ENCODE results near the gene PPP1R3G. TPM values are rescaled to one million over a fixed set of nuclear protein-coding genes. Genes with fewer than 3 reads are reported as not detected.

The PPP1R3G gene
- total RNA-seq, 2 donors from 2014 or later, result 1.5 to 1.7 TPM

DNA sequence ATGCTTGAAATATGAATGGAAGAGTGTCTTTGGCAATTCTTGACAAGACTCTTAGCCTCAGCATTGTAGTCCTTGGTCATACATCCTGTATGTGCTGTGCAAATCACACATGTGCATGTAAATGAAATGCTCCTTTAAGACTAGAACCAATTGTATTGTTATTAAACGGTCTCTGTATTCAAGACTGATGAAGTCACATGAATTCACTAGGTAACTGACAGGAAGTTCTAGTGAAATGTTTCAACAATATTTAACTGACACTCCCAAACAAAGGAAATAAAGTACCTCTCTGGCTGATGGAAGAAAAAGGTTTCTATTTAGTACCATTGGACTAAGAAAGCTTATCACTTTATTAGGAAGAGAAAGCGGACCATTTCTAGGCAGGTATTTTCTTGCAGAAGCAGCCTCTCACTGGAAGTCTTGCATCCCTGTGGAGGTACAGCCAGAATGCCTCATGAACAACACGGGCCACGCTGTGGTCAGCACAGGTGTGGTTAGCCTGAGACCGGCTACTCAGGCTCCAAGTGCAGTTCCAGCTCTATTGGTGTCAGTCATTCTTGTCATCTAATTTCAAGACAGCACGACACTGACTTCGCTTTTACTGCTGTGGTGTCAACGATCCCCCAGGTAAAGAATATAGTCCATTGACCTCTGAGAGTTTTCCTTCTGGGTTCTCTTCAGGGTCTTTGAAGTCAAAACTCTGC, 17.3 kb downstream of the PPP1R3G start:
- Histone ChIP-seq H3K27ac (no peak overlapping the region), H3K9me3 (no peaks in the 10 kb centered on the region), H3K36me3 (no peaks in the 10 kb centered on the region), H3K4me3 (no peak overlapping the region), H3K4me1 (replicated peaks) (no peaks in the 10 kb centered on the region), H3K27me3 (replicated peaks; ENCODE audit: insufficient read depth) (no peaks in the 10 kb centered on the region)
- no peak for DNase-seq (ENCODE audit: low spot score)
- 82% methylated on average over 8 of the region's 8 CpGs for WGBS
- no peak for TF ChIP-seq POLR2A (IDR thresholded peaks at IDR 0.05)
- no peak for TF ChIP-seq POLR2AphosphoS5 (IDR thresholded peaks at IDR 0.05)
- intact Hi-C loops (cut with DNase I), result no loop called here

DNA sequence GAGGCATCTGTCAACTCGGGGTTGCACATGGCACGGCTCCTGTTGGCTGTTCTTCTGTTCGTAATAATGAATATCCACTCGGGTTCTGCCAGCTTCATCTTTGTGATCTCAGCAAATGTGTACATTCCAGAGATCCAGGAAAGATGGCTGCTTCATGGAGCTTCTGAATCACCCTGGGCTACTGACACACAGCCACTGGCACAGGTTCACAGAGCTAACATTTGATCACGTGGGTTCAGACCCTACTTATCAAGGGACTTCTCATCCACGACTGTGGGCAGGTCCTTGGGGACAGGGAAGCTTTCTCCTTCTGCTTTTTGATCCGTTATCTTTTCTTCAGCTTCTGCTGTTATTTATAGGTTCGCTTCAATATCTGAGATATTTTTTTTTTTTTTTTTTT, 18.1 kb downstream of the PPP1R3G start:
- no peak overlapping the region for H3K4me3 ChIP-seq
- no peak for TF ChIP-seq POLR2A (IDR thresholded peaks at IDR 0.05)
- TF ChIP-seq POLR2AphosphoS5 (IDR thresholded peaks at IDR 0.05), result no peak
- TF ChIP-seq, protein P1, sequence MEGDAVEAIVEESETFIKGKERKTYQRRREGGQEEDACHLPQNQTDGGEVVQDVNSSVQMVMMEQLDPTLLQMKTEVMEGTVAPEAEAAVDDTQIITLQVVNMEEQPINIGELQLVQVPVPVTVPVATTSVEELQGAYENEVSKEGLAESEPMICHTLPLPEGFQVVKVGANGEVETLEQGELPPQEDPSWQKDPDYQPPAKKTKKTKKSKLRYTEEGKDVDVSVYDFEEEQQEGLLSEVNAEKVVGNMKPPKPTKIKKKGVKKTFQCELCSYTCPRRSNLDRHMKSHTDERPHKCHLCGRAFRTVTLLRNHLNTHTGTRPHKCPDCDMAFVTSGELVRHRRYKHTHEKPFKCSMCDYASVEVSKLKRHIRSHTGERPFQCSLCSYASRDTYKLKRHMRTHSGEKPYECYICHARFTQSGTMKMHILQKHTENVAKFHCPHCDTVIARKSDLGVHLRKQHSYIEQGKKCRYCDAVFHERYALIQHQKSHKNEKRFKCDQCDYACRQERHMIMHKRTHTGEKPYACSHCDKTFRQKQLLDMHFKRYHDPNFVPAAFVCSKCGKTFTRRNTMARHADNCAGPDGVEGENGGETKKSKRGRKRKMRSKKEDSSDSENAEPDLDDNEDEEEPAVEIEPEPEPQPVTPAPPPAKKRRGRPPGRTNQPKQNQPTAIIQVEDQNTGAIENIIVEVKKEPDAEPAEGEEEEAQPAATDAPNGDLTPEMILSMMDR (IDR thresholded peaks at IDR 0.05), result no peak
- WGBS, result 76% methylated on average over 8 of the region's 8 CpGs
- DNase-seq (ENCODE audit: low spot score), result no peak
- H3K4me1 ChIP-seq (replicated peaks), result no peaks in the 10 kb centered on the region
- no peak overlapping the region for H3K27ac ChIP-seq
- intact Hi-C loops (cut with DNase I), result no loop called here
- H3K9me3 ChIP-seq, result no peaks in the 10 kb centered on the region
- H3K36me3 ChIP-seq, result no peaks in the 10 kb centered on the region
- H3K27me3 ChIP-seq (replicated peaks; ENCODE audit: insufficient read depth), result no peaks in the 10 kb centered on the region

DNA sequence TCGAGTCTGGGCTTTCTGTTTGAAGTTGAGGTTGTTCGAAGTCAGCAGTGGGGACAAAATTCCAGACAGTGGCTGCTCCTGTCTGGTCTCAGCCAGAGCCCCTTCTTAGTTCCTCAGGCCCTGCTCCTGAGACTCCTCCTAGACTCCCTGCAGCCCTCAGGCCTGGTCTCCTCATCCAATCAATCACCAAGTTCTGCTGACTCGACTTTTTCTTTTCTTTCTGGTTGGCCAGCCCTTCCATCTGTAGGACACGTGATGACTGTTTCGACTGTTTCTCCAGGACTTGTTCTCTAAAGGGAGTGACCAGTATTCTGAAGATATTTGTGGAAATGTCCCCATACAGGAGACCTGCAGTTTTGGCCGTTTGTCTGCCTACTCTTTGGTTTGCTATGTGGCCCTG, 19.5 kb downstream of the PPP1R3G start:
- Histone ChIP-seq H3K36me3 (no peaks in the 10 kb centered on the region), H3K27ac (no peak overlapping the region), H3K27me3 (replicated peaks; ENCODE audit: insufficient read depth) (no peaks in the 10 kb centered on the region), H3K9me3 (no peaks in the 10 kb centered on the region), H3K4me3 (no peak overlapping the region), H3K4me1 (replicated peaks) (no peaks in the 10 kb centered on the region)
- no peak for DNase-seq (ENCODE audit: low spot score)
- TF ChIP-seq, protein P1 (IDR thresholded peaks at IDR 0.05), result no peak
- TF ChIP-seq POLR2AphosphoS5 (IDR thresholded peaks at IDR 0.05) (no peak), POLR2A (IDR thresholded peaks at IDR 0.05) (no peak)
- WGBS, result 94% methylated on average over 6 of the region's 6 CpGs
- intact Hi-C loops (cut with DNase I), result no loop called here

- Histone ChIP-seq H3K27me3 (replicated peaks; ENCODE audit: insufficient read depth) (no peaks in the 10 kb centered on the region), H3K36me3 (no peaks in the 10 kb centered on the region), H3K9me3 (no peaks in the 10 kb centered on the region), H3K4me1 (replicated peaks) (no peaks in the 10 kb centered on the region), H3K4me3 (no peak overlapping the region), H3K27ac (no peak overlapping the region)
- TF ChIP-seq, protein P1 (IDR thresholded peaks at IDR 0.05), result no peak
- TF ChIP-seq POLR2AphosphoS5 (IDR thresholded peaks at IDR 0.05), result no peak
- TF ChIP-seq POLR2A (IDR thresholded peaks at IDR 0.05), result no peak
- DNase-seq (ENCODE audit: low spot score), result no peak
- intact Hi-C loops (cut with DNase I), result no loop called here
- WGBS, result 98% methylated on average over 10 of the region's 10 CpGs
Observed at GRCh38 chr6:5105146-5105545, 20.0 kb downstream of the PPP1R3G start.

GRCh38 chr6:5107341-5107740, 22.2 kb downstream of the PPP1R3G start:
- no peak for DNase-seq (ENCODE audit: low spot score)
- no peak overlapping the region for H3K27ac ChIP-seq
- no peaks in the 10 kb centered on the region for H3K36me3 ChIP-seq
- H3K9me3 ChIP-seq, result no peaks in the 10 kb centered on the region
- no peaks in the 10 kb centered on the region for H3K27me3 ChIP-seq (replicated peaks; ENCODE audit: insufficient read depth)
- TF ChIP-seq, protein P1 (IDR thresholded peaks at IDR 0.05), result no peak
- TF ChIP-seq POLR2A (IDR thresholded peaks at IDR 0.05) (no peak), POLR2AphosphoS5 (IDR thresholded peaks at IDR 0.05) (no peak)
- intact Hi-C loops (cut with DNase I), result no loop called here
- H3K4me1 ChIP-seq (replicated peaks), result no peaks in the 10 kb centered on the region
- no peak overlapping the region for H3K4me3 ChIP-seq
- 69% methylated on average over 10 of the region's 10 CpGs for WGBS
